WTC11 (cell line): ENCODE measurements around the gene SPINK13. TPM values are rescaled to one million over a fixed set of nuclear protein-coding genes. Genes with fewer than 3 reads are reported as not detected.

Source experiments
- ATAC-seq: fragments of 200-7000 bp; cut with Tn5 transposase; 2 replicates; pipeline ENCODE4 v1.10.0; 2021; ENCODE audit warnings: mild to moderate bottlenecking, moderate library complexity
- CTCF ChIA-PET: fragments of 300-600 bp; sonication (Branson Sonifier 250); formaldehyde crosslinking; loops from one replicate; lab custom pipeline; 2021; ENCODE audit warnings: antibody characterized with exemption; lab: Charles Lee
- POLR2A ChIA-PET: fragments of 350-600 bp; sonication (Branson Sonifier 250); formaldehyde crosslinking; loops from one replicate; lab custom pipeline; 2021; ENCODE audit warnings: antibody characterized with exemption; lab: Charles Lee
- DNase-seq: peaks from one replicate; pipeline ENCODE4 v3.0.0; 2021; ENCODE audit warnings: low spot score
- H3K27ac Mint-ChIP-seq: 2 replicates; pipeline ENCODE4 v1.8.0; 2021; ENCODE audit warnings: mixed read lengths
- H3K27me3 Mint-ChIP-seq: 2 replicates; pipeline ENCODE4 v1.8.0; 2021; ENCODE audit warnings: low read depth, mild to moderate bottlenecking, moderate library complexity, mixed read lengths
- H3K36me3 Mint-ChIP-seq: 2 replicates; pipeline ENCODE4 v1.8.0; 2021; ENCODE audit warnings: mixed read lengths
- H3K4me1 Mint-ChIP-seq: 2 replicates; pipeline ENCODE4 v1.8.0; 2022; ENCODE audit warnings: mixed read lengths
- H3K4me3 Mint-ChIP-seq: 2 replicates; pipeline ENCODE4 v1.8.0; 2021; ENCODE audit warnings: mild to moderate bottlenecking, moderate library complexity, mixed read lengths
- H3K9me3 Mint-ChIP-seq: 2 replicates; pipeline ENCODE4 v1.8.0; 2021; ENCODE audit warnings: mixed read lengths
- ATF1 ChIP-seq: sonication (generic); formaldehyde crosslinking; IDR thresholded peaks from 2 replicates; pipeline ENCODE4 v1.8.1; 2023; ENCODE audit warnings: mild to moderate bottlenecking, moderate library complexity, missing genetic modification reagents
- ATF3 ChIP-seq: sonication (generic); formaldehyde crosslinking; conservative IDR thresholded peaks from 2 replicates; pipeline ENCODE4 v1.8.1; 2022; ENCODE audit warnings: mild to moderate bottlenecking, missing genetic modification reagents
- ATF6 ChIP-seq: sonication (generic); formaldehyde crosslinking; IDR thresholded peaks from 2 replicates; pipeline ENCODE4 v1.8.1; 2023; ENCODE audit warnings: mild to moderate bottlenecking, missing genetic modification reagents
- CDX4 ChIP-seq: fragments of 250-450 bp; sonication (Bioruptor Pico); IDR thresholded peaks from 2 replicates; pipeline ENCODE4 v1.9.0; 2021; ENCODE audit warnings: moderate library complexity, mild to moderate bottlenecking, inconsistent platforms, borderline replicate concordance
- ELF4 ChIP-seq: sonication (generic); formaldehyde crosslinking; IDR thresholded peaks from 2 replicates; pipeline ENCODE4 v1.8.1; 2022; ENCODE audit warnings: low read depth, mild to moderate bottlenecking, moderate library complexity, missing genetic modification reagents
- ESRRA ChIP-seq: sonication (generic); formaldehyde crosslinking; IDR thresholded peaks from 2 replicates; pipeline ENCODE4 v1.8.1; 2022; ENCODE audit warnings: mild to moderate bottlenecking, missing genetic modification reagents, borderline replicate concordance
- FOXK1 ChIP-seq: sonication (generic); formaldehyde crosslinking; IDR thresholded peaks from 2 replicates; pipeline ENCODE4 v1.8.0; 2022; ENCODE audit warnings: mild to moderate bottlenecking, moderate library complexity, missing genetic modification reagents
- IRF1 ChIP-seq: sonication (generic); formaldehyde crosslinking; IDR thresholded peaks from 2 replicates; pipeline ENCODE4 v1.8.0; 2023; ENCODE audit warnings: missing genetic modification reagents
- JAZF1 ChIP-seq: fragments of 250-450 bp; sonication (Bioruptor Pico); IDR thresholded peaks from 2 replicates; pipeline ENCODE4 v1.9.0; 2021; ENCODE audit warnings: moderate library complexity, mild to moderate bottlenecking, inconsistent platforms
- MLX ChIP-seq: sonication (generic); formaldehyde crosslinking; IDR thresholded peaks from 2 replicates; pipeline ENCODE4 v1.8.1; 2023; ENCODE audit warnings: mild to moderate bottlenecking, missing genetic modification reagents, moderate library complexity
- NR1H2 ChIP-seq: sonication (generic); formaldehyde crosslinking; IDR thresholded peaks from 2 replicates; pipeline ENCODE4 v1.9.0; 2021; ENCODE audit warnings: mild to moderate bottlenecking, moderate library complexity, missing genetic modification reagents
- PRDM15 ChIP-seq: sonication (generic); formaldehyde crosslinking; IDR thresholded peaks from 2 replicates; pipeline ENCODE4 v1.8.0; 2022; ENCODE audit warnings: missing genetic modification reagents
- TP53 ChIP-seq: sonication (generic); formaldehyde crosslinking; IDR thresholded peaks from 2 replicates; pipeline ENCODE4 v1.8.1; 2023; ENCODE audit warnings: mild to moderate bottlenecking, missing genetic modification reagents
- ZNF232 ChIP-seq: sonication (generic); formaldehyde crosslinking; IDR thresholded peaks from 2 replicates; pipeline ENCODE4 v1.8.0; 2022; ENCODE audit warnings: mild to moderate bottlenecking, missing genetic modification reagents
- ZNF263 ChIP-seq: sonication (generic); formaldehyde crosslinking; IDR thresholded peaks from 2 replicates; pipeline ENCODE4 v1.8.1; 2022; ENCODE audit warnings: low read depth, mild to moderate bottlenecking, moderate library complexity, missing genetic modification reagents
- ZNF512 ChIP-seq: sonication (generic); formaldehyde crosslinking; IDR thresholded peaks from 2 replicates; pipeline ENCODE4 v1.8.1; 2022; ENCODE audit warnings: missing genetic modification reagents, borderline replicate concordance
- ZNF671 ChIP-seq: fragments of 250-450 bp; sonication (Bioruptor Pico); IDR thresholded peaks from 2 replicates; pipeline ENCODE4 v1.8.0; 2021; ENCODE audit warnings: mild to moderate bottlenecking
- total RNA-seq: library from RNA; stranded (reverse); gene quantifications from 3 replicates; pipeline ENCODE4 v1.2.3, GENCODE V29; 2021

The SPINK13 gene
- total RNA-seq, 1 experiment from 2014 or later: 0.17 TPM

GRCh38 chr5:148238418-148238794, 30.2 kb upstream of the SPINK13 start, which contains the start of gene MARCOL:
Gene MARCOL (plus strand): TSS chr5:148238525. CDS start chr5:148238598, 73 bp downstream.
- TF ChIP-seq PRDM15 (CRISPR knock-in tag): no peak
- no peak for TF ChIP-seq ESRRA (CRISPR knock-in tag)
- no peak for TF ChIP-seq ATF6 (CRISPR knock-in tag)
- no peak for TF ChIP-seq NR1H2 (CRISPR knock-in tag)
- no peak for TF ChIP-seq MLX (CRISPR knock-in tag)
- no peak for TF ChIP-seq ATF3
- TF ChIP-seq JAZF1 (CRISPR knock-in tag): no peak
- DNase-seq (no peak), ATAC-seq (no peak)
- Mint-ChIP-seq H3K4me3 (no peak within 1 kb of the TSS), H3K4me1 (no peaks in the 10 kb centered on the region), H3K27me3 (no peaks in the 10 kb centered on the region; the same call in none of the 2 replicates), H3K36me3 (no peaks in the 10 kb centered on the region), H3K9me3 (no peaks in the 10 kb centered on the region), H3K27ac (no peak within 1 kb of the TSS)
- POLR2A ChIA-PET: no interaction called here
- CTCF ChIA-PET: no interaction called here

- TF ChIP-seq ZNF671 (CRISPR knock-in tag) (no peak), PRDM15 (CRISPR knock-in tag) (no peak), ZNF232 (CRISPR knock-in tag) (no peak)
- ATAC-seq (no peak), DNase-seq (no peak)
- POLR2A ChIA-PET: no interaction called here
- CTCF ChIA-PET: no interaction called here
- Mint-ChIP-seq H3K4me3 (no peak overlapping the region), H3K27me3 (peaks cover 17% of the 10 kb centered on the region), H3K27ac (no peak overlapping the region), H3K36me3 (no peaks in the 10 kb centered on the region), H3K4me1 (no peaks in the 10 kb centered on the region), H3K9me3 (peaks cover 13% of the 10 kb centered on the region)
Measured at GRCh38 chr5:148248894-148249293, 19.7 kb upstream of the SPINK13 start.

- POLR2A ChIA-PET: no interaction called here
- H3K27me3 Mint-ChIP-seq: peaks cover 3% of the 10 kb centered on the region; the same call in 1 of the 2 replicates
- ATAC-seq (no peak), DNase-seq (no peak)
- peaks cover 10% of the 10 kb centered on the region for H3K36me3 Mint-ChIP-seq
- no peak overlapping the region for H3K27ac Mint-ChIP-seq
- H3K4me1 Mint-ChIP-seq: no peaks in the 10 kb centered on the region
- no peak overlapping the region for H3K4me3 Mint-ChIP-seq
- CTCF ChIA-PET: no interaction called here
- peaks cover 47% of the 10 kb centered on the region for H3K9me3 Mint-ChIP-seq
- TF ChIP-seq TP53 (CRISPR knock-in tag): no peak
- no peak for TF ChIP-seq ESRRA (CRISPR knock-in tag)
- TF ChIP-seq ZNF263 (CRISPR knock-in tag): no peak
- no peak for TF ChIP-seq IRF1
- no peak for TF ChIP-seq ATF1 (CRISPR knock-in tag)
- no peak for TF ChIP-seq CDX4
- no peak for TF ChIP-seq ELF4
- TF ChIP-seq ZNF512: no peak
- no peak for TF ChIP-seq FOXK1
- no peak for TF ChIP-seq ATF3
Measured at GRCh38 chr5:148255456-148255855, 13.1 kb upstream of the SPINK13 start.
